WTC11 (cell line): ENCODE results near the gene ITGAE. TPM values are rescaled to one million over a fixed set of nuclear protein-coding genes. Genes with fewer than 3 reads are reported as not detected.

ENCODE experiments used
- ATAC-seq: fragments of 200-7000 bp; cut with Tn5 transposase; 2 replicates; pipeline ENCODE4 v1.10.0; 2021; ENCODE audit warnings: mild to moderate bottlenecking, moderate library complexity
- CTCF ChIA-PET: fragments of 300-600 bp; sonication (Branson Sonifier 250); formaldehyde crosslinking; loops from one replicate; lab custom pipeline; 2021; ENCODE audit warnings: antibody characterized with exemption; lab: Charles Lee
- POLR2A ChIA-PET: fragments of 350-600 bp; sonication (Branson Sonifier 250); formaldehyde crosslinking; loops from one replicate; lab custom pipeline; 2021; ENCODE audit warnings: antibody characterized with exemption; lab: Charles Lee
- DNase-seq: peaks from one replicate; pipeline ENCODE4 v3.0.0; 2021; ENCODE audit warnings: low spot score
- H3K27ac Mint-ChIP-seq: 2 replicates; pipeline ENCODE4 v1.8.0; 2021; ENCODE audit warnings: mixed read lengths
- H3K27me3 Mint-ChIP-seq: 2 replicates; pipeline ENCODE4 v1.8.0; 2021; ENCODE audit warnings: low read depth, mild to moderate bottlenecking, moderate library complexity, mixed read lengths
- H3K36me3 Mint-ChIP-seq: 2 replicates; pipeline ENCODE4 v1.8.0; 2021; ENCODE audit warnings: mixed read lengths
- H3K4me1 Mint-ChIP-seq: 2 replicates; pipeline ENCODE4 v1.8.0; 2022; ENCODE audit warnings: mixed read lengths
- H3K4me3 Mint-ChIP-seq: 2 replicates; pipeline ENCODE4 v1.8.0; 2021; ENCODE audit warnings: mild to moderate bottlenecking, moderate library complexity, mixed read lengths
- H3K9me3 Mint-ChIP-seq: 2 replicates; pipeline ENCODE4 v1.8.0; 2021; ENCODE audit warnings: mixed read lengths
- AR ChIP-seq: fragments of 250-450 bp; sonication (Bioruptor Pico); IDR thresholded peaks from 2 replicates; pipeline ENCODE4 v1.9.0; 2021; ENCODE audit warnings: mild to moderate bottlenecking
- FOXK1 ChIP-seq: sonication (generic); formaldehyde crosslinking; IDR thresholded peaks from 2 replicates; pipeline ENCODE4 v1.8.0; 2022; ENCODE audit warnings: mild to moderate bottlenecking, moderate library complexity, missing genetic modification reagents
- FOXP1 ChIP-seq: sonication (generic); formaldehyde crosslinking; IDR thresholded peaks from 2 replicates; pipeline ENCODE4 v1.8.0; 2022; ENCODE audit warnings: missing genetic modification reagents, mild to moderate bottlenecking, moderate library complexity, borderline replicate concordance
- GABPB1 ChIP-seq: sonication (generic); formaldehyde crosslinking; IDR thresholded peaks from 2 replicates; pipeline ENCODE4 v1.8.1; 2023; ENCODE audit warnings: mild to moderate bottlenecking, missing genetic modification reagents
- JUN ChIP-seq: sonication (generic); formaldehyde crosslinking; IDR thresholded peaks from 2 replicates; pipeline ENCODE4 v1.8.0; 2023; ENCODE audit warnings: mild to moderate bottlenecking, missing genetic modification reagents
- KAT7 ChIP-seq: sonication (generic); formaldehyde crosslinking; IDR thresholded peaks from 2 replicates; pipeline ENCODE4 v1.8.1; 2023; ENCODE audit warnings: missing genetic modification reagents, mild to moderate bottlenecking, borderline replicate concordance
- SMAD4 ChIP-seq: sonication (generic); formaldehyde crosslinking; IDR thresholded peaks from 2 replicates; pipeline ENCODE4 v1.8.0; 2022; ENCODE audit warnings: mild to moderate bottlenecking, missing genetic modification reagents
- TCF7 ChIP-seq: sonication (generic); formaldehyde crosslinking; IDR thresholded peaks from 2 replicates; pipeline ENCODE4 v1.8.0; 2022; ENCODE audit warnings: mild to moderate bottlenecking, low read depth, missing genetic modification reagents, moderate library complexity
- TP53 ChIP-seq: sonication (generic); formaldehyde crosslinking; IDR thresholded peaks from 2 replicates; pipeline ENCODE4 v1.8.1; 2023; ENCODE audit warnings: mild to moderate bottlenecking, missing genetic modification reagents
- ZNF281 ChIP-seq: sonication (generic); formaldehyde crosslinking; IDR thresholded peaks from 2 replicates; pipeline ENCODE4 v1.8.0; 2023; ENCODE audit warnings: mild to moderate bottlenecking, missing genetic modification reagents
- total RNA-seq: library from RNA; stranded (reverse); gene quantifications from 3 replicates; pipeline ENCODE4 v1.2.3, GENCODE V29; 2021
- TF ChIP-seq, protein P1 (sequence below): sonication (generic); formaldehyde crosslinking; IDR thresholded peaks from 2 replicates; pipeline ENCODE4 v1.8.1; 2022; ENCODE audit warnings: mild to moderate bottlenecking, moderate library complexity, missing genetic modification reagents
- TF ChIP-seq, protein P2 (sequence below): fragments of 250-450 bp; sonication (Bioruptor Pico); IDR thresholded peaks from 2 replicates; pipeline ENCODE4 v1.9.0; 2021; ENCODE audit warnings: mild to moderate bottlenecking
- TF ChIP-seq, protein P3 (sequence below): sonication (generic); formaldehyde crosslinking; conservative IDR thresholded peaks from 2 replicates; pipeline ENCODE4 v1.8.1; 2022; ENCODE audit warnings: mild to moderate bottlenecking, missing genetic modification reagents

Gene ITGAE
- total RNA-seq, 1 experiment from 2014 or later, result 19.5 TPM

- peak; percentile 36; the same call in 1 of the 2 replicates for TF ChIP-seq KAT7 (CRISPR knock-in tag)
- no peak for TF ChIP-seq TCF7 (CRISPR knock-in tag)
- TF ChIP-seq AR (CRISPR knock-in tag), result no peak
- TF ChIP-seq, protein P1, sequence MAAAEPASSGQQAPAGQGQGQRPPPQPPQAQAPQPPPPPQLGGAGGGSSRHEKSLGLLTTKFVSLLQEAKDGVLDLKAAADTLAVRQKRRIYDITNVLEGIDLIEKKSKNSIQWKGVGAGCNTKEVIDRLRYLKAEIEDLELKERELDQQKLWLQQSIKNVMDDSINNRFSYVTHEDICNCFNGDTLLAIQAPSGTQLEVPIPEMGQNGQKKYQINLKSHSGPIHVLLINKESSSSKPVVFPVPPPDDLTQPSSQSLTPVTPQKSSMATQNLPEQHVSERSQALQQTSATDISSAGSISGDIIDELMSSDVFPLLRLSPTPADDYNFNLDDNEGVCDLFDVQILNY, result peak; percentile 82
- no peak for TF ChIP-seq SMAD4 (CRISPR knock-in tag)
- 0 out of 2 replicates have a peak, but pooled peaks have one; percentile 58 for TF ChIP-seq FOXK1
- TF ChIP-seq, protein P2, sequence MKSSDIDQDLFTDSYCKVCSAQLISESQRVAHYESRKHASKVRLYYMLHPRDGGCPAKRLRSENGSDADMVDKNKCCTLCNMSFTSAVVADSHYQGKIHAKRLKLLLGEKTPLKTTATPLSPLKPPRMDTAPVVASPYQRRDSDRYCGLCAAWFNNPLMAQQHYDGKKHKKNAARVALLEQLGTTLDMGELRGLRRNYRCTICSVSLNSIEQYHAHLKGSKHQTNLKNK (CRISPR knock-in tag), result no peak
- peak; percentile 28; the same call in 1 of the 2 replicates for TF ChIP-seq FOXP1
These were observed 132.5 kb downstream of the ITGAE start, which contains the start of the genes EMC6 and TAX1BP3 (continued) for GRCh38 chr17:3668279-3669084.

DNA sequence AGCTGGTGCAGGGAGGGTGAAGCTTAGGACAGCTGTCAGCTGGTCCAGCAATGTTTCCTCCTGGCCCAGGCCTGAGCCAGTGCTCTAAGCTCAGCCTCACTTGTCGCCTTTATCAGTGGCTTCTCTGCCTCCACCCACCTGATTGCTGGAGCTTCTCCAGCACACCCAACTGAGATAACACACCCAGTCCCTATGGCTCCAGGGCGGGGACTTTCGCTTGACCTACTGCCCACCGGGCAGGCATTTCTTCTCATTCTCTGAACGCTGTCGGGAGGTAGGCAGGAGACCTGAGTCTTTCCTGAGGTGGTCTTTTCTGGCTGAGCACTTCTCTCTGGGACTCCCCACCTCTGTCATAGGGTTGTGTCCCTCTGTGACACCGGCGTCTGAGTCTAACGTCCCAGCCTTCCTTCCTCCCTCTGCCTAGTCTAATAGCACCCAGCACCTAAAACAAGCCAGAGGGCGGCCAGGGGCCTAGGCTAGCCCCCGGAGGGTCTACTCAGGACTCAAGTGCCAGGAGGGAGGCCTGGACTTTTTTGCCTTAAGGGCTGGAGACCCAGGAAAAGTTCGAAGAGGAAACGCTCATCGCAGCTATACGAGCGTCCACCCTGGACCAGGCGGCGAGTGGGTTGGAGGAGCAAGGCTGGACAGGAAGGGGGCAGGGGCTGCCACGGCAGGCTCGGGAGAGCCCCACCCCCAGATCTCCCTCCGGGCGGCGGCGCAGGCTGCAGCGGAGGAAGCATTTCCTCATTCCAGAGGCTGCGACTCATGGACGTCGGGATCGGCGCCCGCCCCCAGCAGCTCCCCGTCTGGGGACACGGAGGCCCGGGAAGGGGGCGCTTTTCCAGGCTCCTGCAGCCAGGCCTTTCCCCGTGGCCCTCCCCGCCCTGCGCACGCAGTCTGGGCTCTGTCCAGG lies 133.4 kb downstream of the ITGAE start:
- Mint-ChIP-seq H3K4me1 (peaks cover 20% of the 10 kb centered on the region), H3K27ac (peak overlapping the region; percentile 68), H3K36me3 (peaks cover 18% of the 10 kb centered on the region), H3K4me3 (peak overlapping the region; percentile 99), H3K27me3 (no peaks in the 10 kb centered on the region), H3K9me3 (no peaks in the 10 kb centered on the region)
- peak; percentile 73 for DNase-seq
- peak; percentile 41 for ATAC-seq
- TF ChIP-seq GABPB1 (CRISPR knock-in tag) (peak; percentile 40; the same call in 1 of the 2 replicates), JUN (0 out of 2 replicates have a peak, but pooled peaks have one; percentile 62), KAT7 (CRISPR knock-in tag) (0 out of 2 replicates have a peak, but pooled peaks have one; percentile 56), SMAD4 (CRISPR knock-in tag) (no peak), TP53 (peak; percentile 39; the same call in 1 of the 2 replicates), ZNF281 (CRISPR knock-in tag) (0 out of 2 replicates have a peak, but pooled peaks have one; percentile 29)
- TF ChIP-seq, protein P3, sequence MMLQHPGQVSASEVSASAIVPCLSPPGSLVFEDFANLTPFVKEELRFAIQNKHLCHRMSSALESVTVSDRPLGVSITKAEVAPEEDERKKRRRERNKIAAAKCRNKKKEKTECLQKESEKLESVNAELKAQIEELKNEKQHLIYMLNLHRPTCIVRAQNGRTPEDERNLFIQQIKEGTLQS (CRISPR knock-in tag), result no peak
- POLR2A ChIA-PET, result interaction anchor here (0.5 to 1.7 kb wide), 4 partner anchors 28 to 983 kb away, joined by 3 to 5 read pairs (median 4); partner anchors contain the start of genes CTNS, HASPIN, P2RX5 and SHPK
- CTCF ChIA-PET, result interaction anchor here (0.7 to 3.2 kb wide), 6 partner anchors 16 to 179 kb away, joined by 3 to 20 read pairs (median 4); partner anchors contain the start of genes NCBP3 and P2RX5
